ENCODE data around the gene CTH.
"Not testable (repeated sequence)": the region's sequence is repeated elsewhere in the genome, so short reads cannot be mapped to it uniquely, and the experiment has no call there.

Gene CTH

DNA sequence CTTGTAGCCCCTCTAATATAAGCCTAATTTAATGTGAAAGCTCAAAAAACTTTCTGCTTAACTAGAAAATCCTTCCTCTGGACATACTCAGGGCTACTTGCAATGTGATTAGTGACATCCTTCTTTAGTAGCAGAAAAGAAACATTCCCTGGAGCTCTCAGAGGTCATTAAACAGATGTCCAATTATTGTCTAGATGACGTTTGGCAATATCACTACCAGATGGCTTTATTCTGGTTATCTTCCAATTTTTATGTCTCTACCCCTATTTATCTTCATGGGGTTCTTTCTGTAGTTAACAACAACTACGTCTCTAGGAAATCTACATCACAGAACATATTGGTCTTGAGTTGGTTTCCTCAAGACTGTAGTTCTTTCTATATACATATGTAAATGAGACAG, 44.2 kb downstream of the CTH start:
- DNase-seq (ENCODE audit: low spot score), result no peak

DNA sequence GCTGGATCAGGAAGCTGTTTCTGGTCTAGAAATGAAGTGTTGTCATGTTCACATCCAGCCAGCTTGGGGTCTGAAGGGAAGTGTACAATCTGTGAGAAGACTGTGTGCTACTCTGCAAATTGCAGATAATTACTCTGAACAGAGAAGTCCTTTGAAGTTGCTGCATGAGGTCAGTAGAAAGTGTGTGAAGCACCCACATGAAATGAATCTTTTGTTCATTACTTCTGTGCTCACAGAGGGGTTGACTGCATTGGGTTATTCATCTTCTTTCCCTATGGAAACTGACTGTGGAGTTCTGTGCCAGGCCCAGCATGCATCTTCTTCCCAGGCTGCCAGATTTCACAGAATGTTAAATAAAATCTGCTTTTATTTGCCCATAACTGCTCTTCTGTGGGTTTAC, 47.1 kb downstream of the CTH start:
- no peak for DNase-seq (ENCODE audit: low spot score)

DNA sequence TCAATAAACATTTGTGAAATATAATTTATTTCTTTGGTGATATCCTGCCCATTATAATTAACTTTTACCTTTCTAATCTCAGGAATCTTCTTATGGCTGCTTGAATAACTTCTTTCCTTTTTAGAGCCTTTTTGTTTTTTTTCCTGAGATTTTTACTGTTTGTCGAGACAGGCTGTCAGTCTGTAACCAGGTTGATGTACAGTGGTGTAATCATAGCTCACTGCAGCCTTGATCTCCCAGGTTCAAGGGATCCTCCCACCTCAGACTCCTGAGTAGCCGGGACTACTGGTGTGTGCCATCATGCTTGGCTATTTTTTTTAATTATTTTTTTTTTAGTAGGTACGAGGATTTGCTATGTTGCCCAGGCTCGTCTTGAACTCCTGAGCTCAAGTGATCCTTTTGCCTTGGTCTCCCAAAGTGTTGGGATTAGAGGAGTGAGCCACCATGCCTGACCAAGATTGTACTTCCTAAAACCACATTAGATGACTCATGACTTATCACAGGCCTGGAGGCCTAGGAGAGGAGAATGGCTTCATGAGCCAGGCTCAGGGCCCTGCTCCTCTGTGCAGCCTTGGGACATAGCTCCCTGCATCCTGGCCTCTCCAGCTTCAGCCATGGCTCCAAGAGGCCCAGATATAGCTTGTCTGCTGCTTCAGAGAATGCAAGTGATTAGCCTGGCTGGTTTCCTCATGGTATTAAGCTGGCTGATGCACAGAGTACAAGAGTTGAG, 48.6 kb downstream of the CTH start:
- DNase-seq (ENCODE audit: low spot score), result no peak

DNA sequence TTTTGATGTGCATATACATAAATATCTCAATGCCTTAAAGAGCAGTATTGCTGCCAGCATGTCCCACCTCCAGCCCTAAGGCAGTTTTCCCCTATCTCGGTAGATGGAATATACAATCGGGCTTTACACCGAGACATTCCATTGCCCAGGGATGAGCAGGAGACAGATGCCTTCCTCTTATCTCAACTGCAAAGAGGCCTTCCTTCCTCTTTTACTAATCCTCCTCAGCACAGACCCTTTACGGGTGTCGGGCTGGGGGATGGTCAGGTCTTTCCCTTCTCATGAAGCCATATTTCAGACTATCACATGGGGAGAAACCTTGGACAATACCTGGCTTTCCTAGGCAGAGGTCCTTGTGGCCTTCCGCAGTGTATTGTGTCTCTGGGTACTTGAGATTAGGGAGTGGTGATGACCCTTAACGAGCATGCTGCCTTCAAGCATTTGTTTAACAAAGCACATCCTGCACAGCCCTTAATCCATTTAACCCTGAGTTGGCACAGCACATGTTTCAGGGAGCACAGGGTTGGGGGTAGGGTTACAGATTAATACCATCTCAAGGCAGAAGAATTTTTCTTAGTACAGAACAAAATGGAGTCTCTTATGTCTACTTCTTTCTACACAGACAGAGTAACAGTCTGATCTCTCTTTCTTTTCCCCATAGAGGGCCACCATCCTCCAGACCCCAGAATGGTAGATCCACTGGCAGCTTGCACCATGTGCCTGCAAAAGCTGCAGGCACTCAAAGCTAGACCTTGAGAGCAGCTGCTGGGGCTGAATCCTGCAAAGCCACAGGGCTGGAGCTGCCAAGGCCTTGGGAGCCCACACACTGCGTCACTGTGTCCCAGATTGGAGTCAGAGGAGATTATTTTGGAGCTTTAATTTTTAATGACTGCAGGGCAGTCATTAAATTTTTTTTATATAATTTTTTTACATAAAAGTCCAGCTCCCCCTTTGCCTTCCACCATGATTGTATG, 50.0 kb downstream of the CTH start:
- not testable (repeated sequence) for DNase-seq (ENCODE audit: low spot score)

DNA sequence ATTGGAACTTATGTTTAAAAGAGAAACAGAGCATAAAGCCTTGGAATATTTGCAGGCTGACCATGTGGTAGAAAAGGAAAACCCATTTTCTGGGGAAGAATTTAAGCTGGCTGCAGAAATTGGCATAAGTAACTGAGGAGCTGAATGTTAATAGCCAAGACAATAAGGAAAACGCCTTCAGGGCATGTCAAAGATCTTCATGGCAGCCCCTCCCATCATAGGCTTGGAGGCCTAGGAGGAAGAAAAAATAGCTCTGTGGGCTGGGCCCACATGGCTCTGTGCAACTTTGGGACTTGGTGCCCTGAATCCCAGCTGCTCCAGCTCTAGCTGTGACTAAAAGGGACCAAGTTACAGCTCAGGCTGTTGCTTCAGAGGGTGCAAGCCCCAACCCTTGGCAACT, 51.5 kb downstream of the CTH start:
- DNase-seq (ENCODE audit: low spot score), result no peak

DNA sequence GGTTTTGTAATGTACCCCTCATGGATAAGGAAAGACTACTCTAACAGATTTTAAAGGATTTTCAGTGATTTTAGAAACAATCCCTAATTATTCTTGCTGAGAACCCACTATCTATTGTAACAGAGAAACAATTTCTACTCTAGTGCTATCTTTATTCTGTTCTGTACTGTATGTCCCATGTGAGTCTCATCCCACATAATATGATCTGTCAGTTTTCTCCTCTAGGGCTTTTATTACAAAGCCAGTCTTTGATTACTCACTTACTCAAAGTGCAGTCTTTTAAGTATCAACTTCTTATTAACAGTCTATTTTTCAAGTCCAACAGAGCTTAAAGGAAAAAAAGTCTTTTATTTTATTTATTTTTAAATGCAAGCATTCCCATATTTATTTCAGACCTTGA, 54.8 kb downstream of the CTH start:
- DNase-seq (ENCODE audit: low spot score), result no peak

DNA sequence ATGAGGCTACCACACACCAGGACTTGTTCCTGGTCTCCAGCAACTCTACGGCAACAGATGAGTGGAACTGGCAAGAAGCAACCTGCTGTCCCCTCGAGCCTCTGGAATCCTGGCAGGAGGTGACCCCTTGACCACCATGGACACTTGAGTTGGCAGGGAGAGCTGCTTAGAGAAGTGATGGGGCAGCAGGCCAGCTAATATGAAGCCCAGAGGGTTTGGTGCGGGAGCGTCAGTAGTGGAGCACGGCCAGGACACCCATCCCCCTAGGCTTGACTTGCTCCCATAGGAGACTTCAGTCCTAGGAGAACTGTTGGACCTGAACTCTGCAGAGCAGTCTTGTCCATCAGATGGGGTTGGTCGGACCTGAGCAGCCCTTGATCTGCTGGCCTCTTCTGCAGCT, 56.5 kb downstream of the CTH start:
- DNase-seq (ENCODE audit: low spot score), result no peak

DNA sequence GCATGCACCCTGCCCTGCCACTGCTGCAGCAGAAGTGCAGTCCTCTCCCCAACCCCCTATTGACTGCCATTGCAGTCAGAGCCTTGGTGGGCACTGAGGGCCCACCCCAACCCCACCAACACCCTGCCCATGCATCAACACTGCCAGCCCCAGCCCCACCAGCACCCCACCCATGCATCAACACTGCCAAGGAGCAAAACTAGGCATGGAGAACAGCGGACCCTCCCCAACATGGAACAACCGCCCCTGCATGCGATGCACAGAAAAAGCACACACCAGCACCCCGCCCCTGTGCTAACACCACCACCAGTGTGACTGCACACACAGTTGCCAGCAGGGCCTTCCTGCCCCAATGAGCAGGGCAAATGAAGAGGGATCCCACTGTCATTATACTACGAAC, 57.1 kb downstream of the CTH start:
- DNase-seq (ENCODE audit: low spot score), result no peak

DNA sequence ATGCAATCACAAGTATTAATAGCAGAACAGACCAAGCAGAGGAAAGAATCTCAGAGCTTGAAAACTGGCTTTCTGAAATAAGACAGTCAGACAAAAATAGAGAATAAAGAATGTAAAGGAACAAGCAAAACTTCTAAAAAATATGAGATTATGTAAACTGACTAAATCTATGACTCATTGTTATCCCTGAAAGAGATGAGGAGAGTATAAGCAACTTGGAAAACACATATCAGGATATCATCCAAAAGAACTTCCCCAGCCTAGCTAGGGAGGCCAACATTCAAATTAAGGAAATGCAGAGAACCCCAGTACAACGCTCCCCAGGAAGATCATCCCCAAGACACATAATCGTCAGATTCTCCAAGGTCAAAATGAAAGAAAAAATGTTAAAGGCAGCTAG, 58.1 kb downstream of the CTH start:
- DNase-seq (ENCODE audit: low spot score), result not testable (repeated sequence)

DNA sequence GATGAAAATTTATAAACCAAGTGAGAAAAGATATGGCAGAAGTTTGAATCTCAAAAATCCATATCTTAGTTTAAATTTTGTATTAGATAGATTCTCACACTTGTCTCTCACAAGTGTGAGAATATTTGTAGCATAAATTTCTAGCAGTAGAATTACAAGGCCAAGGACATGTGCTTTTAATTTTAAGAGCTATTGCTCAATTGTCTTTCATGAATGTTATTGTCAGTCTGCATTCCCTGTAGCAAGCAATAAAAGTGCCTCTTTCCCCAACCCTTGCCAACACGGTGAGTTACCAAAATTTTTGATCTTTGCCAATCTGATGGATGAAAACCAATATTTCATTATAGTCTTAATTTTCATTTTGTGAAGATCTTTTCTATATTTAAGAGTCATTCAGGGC, 64.0 kb downstream of the CTH start:
- DNase-seq (ENCODE audit: low spot score), result no peak

DNA sequence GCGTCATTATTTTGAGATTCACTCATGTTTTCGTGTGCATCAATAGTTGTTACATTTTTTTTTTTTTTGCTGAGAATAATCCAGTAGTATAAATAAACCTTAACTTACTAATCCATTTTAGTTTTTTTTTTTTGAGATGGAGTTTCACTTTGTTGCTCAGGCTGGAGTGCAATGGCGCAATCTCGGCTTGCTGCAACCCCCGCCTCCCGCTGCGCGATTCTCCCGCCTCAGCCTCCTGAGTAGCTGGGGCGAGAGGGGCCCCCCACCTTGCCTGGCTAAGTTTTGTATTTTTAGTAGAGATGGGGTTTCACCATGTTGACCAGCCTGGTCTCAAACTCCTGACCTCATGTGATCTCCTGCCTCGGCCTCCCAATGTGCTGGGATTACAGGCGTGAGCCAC, 66.0 kb downstream of the CTH start:
- no peak for DNase-seq (ENCODE audit: low spot score)

DNA sequence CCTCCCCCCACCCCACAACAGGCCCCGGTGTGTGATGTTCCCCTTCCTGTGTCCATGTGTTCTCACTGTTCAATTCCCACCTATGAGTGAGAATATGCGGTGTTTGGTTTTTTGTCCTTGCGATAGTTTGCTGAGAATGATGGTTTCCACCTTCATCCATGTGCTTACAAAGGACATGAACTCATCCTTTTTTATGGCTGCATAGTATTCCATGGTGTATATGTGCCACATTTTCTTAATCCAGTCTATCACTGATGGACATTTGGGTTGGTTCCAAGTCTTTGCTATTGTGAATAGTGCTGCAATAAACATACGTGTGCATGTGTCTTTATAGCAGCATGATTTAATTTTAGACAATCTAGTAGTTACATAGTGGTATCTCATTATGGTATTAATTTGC, 66.8 kb downstream of the CTH start:
- DNase-seq (ENCODE audit: low spot score), result not testable (repeated sequence)

DNA sequence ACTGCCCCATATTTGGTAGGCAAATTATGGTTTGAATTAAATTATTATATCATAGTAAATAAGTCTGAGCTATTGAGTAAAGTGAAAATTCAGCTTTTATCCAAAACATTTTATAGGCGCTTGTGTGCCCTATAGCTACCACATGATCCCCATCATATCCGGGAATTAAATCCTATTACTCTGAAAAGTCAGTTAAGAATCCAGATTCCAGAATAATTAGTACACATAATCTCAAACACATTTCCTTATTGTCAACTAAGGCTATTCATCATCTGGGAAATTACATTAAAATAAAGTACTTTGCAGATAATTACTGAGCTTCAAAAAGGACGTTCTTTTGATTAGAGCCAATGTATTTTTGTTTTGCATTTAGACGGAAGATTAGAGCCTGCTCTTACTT, 72.3 kb downstream of the CTH start:
- no peak for DNase-seq (ENCODE audit: low spot score)

DNA sequence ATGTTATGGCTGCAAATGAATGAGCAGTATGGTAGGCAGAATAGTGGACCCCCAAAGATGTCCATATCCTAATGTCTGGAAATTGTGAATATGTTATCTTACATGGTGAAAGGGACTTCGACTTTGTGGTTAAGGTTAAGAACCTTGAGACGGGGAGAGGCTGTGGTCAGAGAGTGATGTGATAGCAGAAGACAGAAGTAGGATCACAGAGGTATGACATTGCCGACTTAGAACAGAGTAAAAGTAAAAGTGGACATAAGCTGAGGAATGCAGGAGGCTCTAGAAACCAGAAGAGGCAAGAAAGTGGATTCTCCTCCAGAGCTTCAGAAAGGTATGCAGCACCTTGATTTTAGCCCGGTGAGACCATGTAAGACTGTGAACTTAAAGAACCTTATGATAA, 74.6 kb downstream of the CTH start:
- DNase-seq (ENCODE audit: low spot score), result no peak

DNA sequence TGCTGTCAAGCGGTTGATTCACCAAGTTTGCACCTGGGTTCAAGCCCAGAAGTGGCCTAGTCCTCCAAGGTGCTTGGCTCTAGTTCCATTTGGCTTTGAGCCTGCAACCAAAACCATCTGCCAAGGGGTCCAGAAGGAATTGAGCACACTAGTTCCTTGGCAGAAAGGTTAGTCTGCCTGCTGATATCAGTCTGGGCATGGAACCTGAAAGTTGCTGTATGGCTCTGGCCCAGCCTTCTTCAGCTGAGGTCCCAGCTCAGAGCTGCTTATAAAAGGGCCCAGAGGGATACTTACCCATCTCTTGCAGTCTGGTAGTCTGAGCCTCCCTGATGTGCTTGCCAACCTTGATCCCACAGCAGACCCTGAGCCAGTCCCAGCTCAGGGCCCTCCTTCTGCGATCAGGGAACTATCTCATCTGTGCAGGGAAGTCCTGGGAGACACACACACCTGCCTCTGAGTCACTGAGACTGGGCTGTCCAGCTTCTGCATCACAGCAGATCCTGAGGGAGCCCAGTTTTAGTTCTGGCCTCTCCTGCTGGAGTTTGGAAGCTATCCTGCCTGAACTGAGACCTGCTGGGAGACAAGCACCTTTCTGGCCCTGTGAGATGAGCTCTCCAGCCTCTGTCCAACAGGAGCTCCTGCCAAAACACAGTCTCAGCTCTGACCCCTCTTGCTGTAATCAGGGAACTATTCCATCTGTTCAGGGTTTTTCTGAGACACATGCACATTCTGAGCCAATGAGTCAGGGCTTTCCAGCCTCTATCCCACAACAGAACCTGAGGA, 75.8 kb downstream of the CTH start:
- no peak for DNase-seq (ENCODE audit: low spot score)

DNA sequence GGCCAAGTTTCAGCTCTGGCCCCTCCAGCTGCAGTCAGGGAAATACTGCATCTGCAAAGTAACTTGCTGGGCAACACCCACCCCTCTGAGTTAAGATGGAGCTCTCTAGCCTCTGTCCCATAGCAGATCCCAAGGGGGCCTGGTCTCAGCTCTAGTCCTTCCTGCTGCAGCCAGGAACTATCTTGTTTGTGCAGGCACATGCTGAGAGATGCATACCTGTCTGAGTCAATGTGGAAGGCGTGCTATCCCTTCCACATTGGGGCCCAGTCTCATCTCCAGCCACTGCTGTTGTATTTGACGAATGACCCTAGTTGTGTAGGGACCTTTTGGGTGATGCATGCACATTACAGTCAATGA, 76.4 kb downstream of the CTH start:
- no peak for DNase-seq (ENCODE audit: low spot score)

DNA sequence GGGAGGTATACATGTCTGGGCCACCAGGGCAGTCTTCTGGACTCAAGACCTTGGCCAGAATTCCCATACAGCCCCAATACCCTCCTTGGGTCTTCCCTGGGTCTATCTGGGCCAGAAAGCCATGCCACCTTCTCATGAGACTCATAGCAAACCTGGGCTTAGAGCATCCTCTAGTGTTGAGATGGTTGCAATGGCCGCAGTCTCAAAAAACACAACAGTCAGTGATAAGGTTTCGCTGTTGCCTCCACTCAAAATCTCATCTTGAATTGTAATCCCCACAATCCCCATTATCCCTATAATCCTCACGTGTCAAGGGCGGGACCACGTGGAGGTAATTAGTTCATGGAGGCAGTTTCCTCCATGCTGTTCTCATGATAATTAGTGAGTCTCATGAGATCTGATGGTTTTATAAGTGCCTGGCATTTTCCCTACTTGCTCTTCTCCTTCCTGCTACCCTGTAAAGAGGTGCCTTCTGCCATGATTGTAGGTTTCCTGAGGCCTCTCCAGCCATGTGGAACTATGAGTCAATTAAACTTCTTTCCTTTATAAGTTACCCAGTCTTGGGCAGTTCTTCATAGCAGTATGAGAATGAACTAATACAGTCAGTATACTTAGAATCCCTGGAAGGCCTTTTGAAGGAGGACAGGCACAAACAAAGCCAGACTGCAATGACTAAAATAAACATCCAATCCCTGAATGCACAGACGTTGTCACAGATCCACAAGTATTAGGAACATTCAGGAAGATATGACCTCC, 77.0 kb downstream of the CTH start:
- DNase-seq (ENCODE audit: low spot score), result peak; percentile 19

All from activated CD4-positive, alpha-beta T cell treated with anti-CD3 and anti-CD28 coated beads, Interleukin-2, Interleukin-4, amounts not matched to agents 100 ng/mL and 50 ng/mL, durations not matched to agents 16 hours and 8 hours (primary cell).